Measurements from ENCODE around the gene OPA3.
A peak's percentile ranks its signal among the peaks of the same experiment; 100 is the strongest.
"Not testable (repeated sequence)": the region's sequence is repeated elsewhere in the genome, so short reads cannot be mapped to it uniquely, and the experiment has no call there.

The OPA3 gene

GRCh38 chr19:45517641-45518468 lies 66.7 kb downstream of the OPA3 start:
- DNase-seq, result no peak

- DNase-seq, result no peak
Measured at GRCh38 chr19:45517238-45517637, 67.4 kb downstream of the OPA3 start.

DNA sequence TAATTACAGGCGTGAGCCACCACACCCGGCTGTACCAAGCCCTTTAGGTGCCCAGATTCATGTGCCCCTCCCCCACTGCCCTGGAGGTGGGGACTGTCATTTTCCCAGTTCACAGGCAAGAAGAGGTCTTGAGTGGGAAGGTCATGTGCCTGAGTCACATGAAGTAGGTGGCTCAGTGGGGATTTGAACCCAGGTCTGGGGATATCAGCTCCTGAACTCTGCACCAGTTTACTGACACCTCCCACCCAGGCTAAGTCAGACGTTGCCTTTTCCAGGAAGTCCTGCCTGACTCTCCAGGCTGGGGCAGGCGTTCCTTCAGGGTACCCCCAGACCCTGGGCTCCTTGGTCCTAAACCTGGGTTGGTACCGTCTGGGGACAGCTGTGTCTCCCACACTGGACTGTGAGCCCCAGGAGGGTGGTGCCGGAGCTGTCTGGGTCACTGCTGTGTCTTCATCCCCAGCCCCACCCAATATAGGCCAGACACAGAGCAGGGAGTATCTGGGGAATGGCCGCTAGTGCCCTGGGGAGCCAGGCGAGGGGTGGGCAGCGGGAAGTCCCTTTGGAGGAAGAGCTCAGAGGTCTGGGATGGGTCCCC lies 68.7 kb downstream of the OPA3 start:
- DNase-seq, result no peak

DNA sequence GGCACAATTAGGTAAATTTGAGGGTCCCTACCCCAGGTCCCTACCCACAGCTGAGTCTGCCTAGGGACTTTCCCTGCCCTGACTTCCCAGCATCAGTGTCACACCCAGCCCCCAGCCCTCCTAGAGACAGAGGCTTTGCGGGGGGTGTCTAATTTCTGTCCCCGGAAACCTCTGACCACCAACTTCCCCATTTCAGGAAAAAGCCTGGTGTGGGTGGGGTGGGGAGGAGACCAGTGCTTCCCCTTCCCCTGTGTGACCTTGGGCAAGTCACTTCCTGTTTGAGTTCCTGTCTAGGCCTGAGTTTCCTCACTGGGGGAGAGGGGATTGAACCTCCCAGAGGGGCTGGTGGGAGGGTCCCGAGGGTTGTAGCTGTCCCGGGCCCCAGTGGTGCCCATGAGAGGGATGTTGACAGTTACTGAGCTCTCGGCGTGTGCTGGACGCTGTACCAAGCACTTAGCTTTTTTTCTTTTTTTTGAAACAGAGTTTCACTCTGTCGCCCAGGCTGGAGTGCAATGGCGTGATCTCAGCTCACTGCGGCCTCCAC lies 69.4 kb downstream of the OPA3 start:
- no peak for DNase-seq

- no peak for DNase-seq
Measured at GRCh38 chr19:45514376-45515051, 70.1 kb downstream of the OPA3 start.

- DNase-seq, result no peak
Measured at GRCh38 chr19:45512881-45513483, 71.6 kb downstream of the OPA3 start.

GRCh38 chr19:45511074-45511473 lies 73.5 kb downstream of the OPA3 start:
- DNase-seq, result no peak

DNA sequence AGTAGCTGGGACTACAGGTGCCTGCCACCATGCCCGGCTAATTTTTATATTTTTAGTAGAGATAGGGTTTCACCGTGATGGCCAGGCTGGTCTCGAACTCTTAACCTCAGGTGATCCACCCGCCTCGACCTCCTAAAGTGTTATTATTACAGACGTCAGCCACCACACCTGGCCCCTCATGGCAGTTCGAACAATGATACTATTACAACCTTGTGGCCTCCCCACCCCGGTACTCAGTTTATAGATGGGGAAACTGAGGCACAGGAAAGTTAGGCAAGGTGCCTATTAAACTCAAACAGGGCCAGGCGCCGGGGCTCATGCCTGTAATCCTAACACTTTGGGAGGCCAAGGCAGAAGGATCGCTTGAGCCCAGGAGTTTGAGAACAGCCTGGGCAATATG lies 74.2 kb downstream of the OPA3 start:
- DNase-seq, result not testable (repeated sequence)

DNA sequence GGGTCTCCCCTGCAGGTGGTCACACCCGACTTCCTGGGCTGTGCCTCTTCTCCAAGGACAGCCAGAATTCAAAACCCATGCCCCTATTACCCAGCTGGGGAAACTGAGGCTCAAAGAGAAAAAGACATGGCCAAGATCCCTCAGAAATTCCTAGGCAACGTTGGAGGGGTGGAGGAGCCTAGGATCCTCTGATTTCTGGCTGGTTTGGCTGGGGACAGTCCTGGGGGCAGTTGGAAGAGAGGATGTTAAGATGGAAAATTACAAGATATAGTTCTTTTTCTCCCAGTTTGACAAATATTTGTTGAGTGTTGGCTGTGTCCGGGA lies 74.9 kb downstream of the OPA3 start:
- no peak for DNase-seq

DNA sequence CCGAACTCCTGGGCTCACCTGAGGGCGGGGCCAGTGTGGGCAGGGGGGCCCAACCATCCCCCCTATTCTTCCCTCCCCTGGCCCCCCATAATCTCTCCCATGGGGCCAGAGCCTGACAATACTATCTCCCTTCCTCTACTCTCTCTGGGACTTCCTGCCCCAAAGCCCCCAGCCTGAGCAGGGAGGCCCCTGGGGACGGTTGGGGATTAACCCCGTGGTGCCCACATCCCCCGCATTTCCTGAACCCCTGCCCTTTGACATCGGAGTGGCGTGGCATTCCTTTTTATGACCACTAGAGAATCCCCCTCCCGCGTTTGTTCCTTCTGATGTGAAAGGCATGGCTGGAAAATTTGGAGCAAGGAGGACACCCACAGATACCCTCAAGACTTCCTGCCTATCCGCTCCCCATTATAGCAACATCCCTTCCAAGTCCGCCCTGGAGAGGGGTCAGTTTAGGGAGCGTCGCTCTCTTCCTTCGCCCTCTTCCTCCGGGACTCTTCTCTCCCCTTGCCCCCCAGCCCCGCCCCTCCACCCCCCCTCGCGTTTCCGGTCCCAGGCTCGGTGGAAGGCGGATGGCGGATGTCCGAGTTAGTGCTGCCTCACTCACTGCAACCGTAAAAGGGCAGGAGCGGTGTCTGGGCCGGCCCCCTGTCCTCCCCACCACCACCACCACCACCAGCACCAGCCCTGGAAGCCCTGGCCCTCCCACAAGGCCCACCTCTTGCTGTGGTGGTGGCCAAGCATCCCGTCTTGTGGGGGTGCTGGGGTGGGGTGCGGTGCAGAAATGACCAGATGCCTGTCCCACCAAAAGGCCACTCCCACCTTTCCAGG lies 75.5 kb downstream of the OPA3 start:
- DNase-seq, result no peak

GRCh38 chr19:45508417-45508860 lies 76.2 kb downstream of the OPA3 start:
- DNase-seq, result no peak

- DNase-seq, result no peak
Measured at GRCh38 chr19:45507872-45508416, 76.7 kb downstream of the OPA3 start.

- peak; percentile 16 for DNase-seq
Measured at GRCh38 chr19:45506989-45507871, 77.4 kb downstream of the OPA3 start, which contains the start of gene VASP. Gene VASP, plus strand, starts transcription at chr19:45507479. Its CDS starts 293 bp downstream, at chr19:45507772.

DNA sequence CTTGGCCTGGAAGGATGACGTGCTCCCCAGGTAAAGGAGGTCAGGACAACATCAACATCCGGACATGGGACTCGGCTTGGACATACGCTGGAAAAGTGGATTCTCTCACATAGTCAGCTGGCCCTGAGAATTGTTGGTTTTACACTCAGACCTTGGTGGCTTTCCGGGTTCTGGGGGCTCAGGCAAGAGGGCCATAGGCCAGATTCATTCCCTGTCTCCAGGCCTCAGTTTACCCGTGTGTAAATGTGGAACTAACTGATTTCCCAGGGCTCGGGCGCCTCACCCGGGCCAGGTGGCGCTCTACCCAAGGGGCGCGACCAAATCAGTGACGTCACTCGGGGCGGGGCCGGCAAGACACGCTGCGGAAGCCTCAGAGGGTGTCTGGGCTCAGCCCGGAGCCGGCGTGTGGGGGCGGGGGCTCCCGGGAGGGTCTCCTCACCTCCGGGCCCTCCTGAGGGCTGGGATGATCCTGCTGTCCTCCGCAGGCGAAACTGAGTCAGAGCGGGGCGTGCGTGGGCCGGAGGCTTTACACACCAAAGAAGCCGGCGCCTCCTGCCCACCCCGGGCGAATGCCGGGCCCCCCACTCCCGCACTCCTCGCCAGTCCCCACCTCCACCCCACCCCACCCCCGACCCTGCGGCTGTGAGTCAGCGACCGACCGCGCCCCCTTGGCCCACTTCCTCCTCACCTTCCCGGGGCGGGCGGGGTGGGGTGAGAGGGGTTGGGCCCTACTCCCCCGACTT lies 78.2 kb downstream of the OPA3 start:
- DNase-seq, result peak; percentile 63

DNA sequence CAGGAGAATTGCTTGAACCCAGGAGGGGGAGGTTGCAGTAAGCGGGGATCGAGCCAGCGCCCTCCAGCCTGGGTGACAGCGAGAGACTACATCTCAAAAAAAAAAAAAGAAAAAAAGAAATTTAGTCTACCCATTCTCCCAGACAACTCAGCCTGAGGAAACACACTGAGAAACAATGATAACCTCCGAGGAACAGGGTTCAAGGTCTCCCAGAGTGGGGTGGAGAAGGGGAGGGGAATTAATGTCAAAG lies 78.7 kb downstream of the OPA3 start:
- DNase-seq, result no peak

DNA sequence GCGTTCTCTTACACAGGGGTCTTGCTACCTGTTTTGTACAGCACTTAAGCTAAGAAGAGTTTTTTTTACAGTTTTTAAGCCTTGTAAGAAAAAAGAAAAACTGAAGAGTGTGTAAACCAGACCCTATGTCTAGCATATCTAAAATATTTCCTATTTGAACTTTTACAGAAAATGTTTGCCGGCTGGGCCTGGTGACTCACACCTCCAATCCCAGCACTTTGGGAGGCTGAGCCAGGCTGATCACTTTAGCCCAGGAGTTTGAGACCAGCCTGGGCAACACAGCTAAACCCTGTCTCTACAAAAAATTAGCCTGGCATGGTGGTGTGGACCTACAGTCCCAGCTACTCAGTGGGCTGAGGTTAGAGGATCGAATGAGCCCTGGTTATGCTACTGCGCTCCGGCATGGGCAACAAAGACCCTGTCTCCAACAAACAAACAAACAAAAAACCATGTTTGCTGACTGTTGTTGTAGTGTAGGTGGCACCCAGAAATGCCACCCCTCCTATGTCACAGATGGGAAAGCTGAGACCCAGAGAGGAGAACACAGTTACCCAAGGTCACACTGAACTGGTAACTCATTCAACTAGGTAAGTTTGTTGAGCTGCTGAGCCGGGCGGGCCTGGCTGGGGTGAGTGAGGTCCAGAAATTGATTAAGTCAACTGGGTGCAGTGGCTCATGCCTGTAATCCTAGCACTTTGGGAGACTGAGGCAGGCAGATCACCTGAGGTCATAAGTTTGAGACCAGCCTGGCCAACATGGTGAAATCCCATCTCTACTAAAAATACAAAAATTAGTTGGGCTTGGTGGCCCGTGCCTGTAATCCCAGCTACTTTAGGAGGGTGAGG lies 79.2 kb downstream of the OPA3 start:
- DNase-seq, result no peak

DNA sequence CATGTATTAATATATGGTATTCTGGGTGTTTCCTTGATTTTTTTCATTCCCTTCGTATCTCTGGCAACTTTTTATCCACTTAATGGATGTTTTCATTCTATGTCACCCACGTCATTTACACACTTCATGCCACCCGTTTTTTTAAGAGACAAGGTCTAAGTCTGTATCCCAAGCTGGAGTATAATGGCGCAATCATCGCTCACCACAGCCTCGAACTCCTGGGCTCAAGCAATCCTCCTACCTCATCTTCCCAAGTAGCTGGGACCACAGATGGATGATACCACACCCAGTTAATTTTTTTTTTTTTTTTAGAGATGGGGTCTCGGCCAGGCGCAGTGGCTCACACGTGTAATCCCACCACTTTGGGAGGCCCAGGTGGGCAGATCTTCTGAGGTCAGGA lies 80.7 kb downstream of the OPA3 start:
- no peak for DNase-seq

DNA sequence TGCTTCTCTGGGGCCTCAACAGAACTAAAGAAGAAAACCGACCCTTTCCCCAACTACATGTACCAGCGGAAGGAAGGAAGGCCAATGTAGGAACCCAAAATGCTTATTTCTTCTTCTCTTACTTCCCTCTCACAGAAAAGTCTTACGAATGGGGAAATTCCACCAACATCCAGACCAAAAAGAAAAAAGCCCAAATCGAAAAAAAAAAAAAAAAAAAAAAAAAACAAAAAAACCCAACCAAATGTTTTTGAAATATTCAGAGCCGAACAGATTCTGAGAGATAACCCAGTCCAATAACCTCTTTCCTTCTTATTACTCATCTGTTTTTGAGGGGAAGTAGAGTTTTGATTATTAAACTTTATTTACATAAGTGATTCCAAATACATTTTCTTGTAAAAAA lies 82.5 kb downstream of the OPA3 start:
- no peak for DNase-seq

- DNase-seq, result no peak
Measured at GRCh38 chr19:45501730-45502014, 82.9 kb downstream of the OPA3 start.
